ENCODE results near the gene TBC1D5. TPM values are rescaled to one million over a fixed set of nuclear protein-coding genes. Genes with fewer than 3 reads are reported as not detected.
"Not testable (repeated sequence)": the region's sequence is repeated elsewhere in the genome, so short reads cannot be mapped to it uniquely, and the experiment has no call there.

The TBC1D5 gene
- polyA plus RNA-seq, 6 donors from 2014 or later = 54.7 to 83.0 (median 73.6) TPM

DNA sequence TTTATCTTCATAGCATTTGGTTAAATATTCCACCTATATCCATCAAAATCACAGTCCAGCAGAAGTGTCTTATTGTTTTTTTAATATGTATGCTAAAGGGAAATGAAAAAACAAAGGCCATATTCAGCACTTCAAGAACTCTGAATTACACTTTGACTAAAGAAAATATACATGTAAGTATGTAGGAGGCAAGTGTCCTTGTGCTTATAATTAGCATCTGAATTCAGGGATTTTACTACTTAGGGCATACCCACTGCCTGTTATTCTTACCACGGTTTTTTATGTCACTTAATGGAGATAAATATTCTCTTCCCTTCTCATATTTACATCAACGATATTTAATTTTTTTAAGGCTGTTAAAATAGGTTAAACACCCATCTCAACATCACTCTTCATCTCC lies 117.3 kb downstream of the TBC1D5 start:
- no peak overlapping the region for H3K4me3 Mint-ChIP-seq
- ATAC-seq (ENCODE audit: low read depth in 2 of 2) (no peak), DNase-seq (no peak)
- no peaks in the 10 kb centered on the region for H3K9me3 Mint-ChIP-seq
- H3K27me3 Mint-ChIP-seq = no peaks in the 10 kb centered on the region
- H3K36me3 Mint-ChIP-seq = peaks cover 14 to 19% of the 10 kb centered on the region in 2 donors
- peaks cover 10 to 21% (median 16%) of the 10 kb centered on the region in 3 donors for H3K4me1 Mint-ChIP-seq
- H3K27ac Mint-ChIP-seq = peak overlapping the region in 2 of 6 donors; percentile 34 to 45

DNA sequence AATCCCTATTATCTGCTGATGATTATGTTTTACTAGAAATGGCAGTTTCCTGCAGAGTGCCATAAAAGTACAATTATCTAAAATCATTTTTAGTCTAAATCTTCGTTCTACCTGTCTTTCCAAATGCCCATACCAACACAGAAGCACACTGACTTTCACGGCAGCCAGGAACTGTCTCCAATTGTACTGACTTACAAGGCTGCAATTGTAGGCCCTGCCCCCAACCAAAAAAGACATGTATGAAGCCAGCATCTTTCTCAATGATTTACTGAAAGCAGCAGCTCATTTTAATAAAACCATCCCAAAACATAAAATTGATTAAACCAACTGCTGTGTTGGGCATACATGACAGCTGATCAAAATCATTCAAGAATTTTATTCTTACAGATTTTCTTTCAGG lies 119.0 kb downstream of the TBC1D5 start:
- H3K36me3 Mint-ChIP-seq = peaks cover 14 to 19% of the 10 kb centered on the region in 2 donors
- H3K27ac Mint-ChIP-seq = no peak overlapping the region
- no peaks in the 10 kb centered on the region for H3K9me3 Mint-ChIP-seq
- ATAC-seq (ENCODE audit: low read depth in 2 of 2) = no peak
- no peaks in the 10 kb centered on the region for H3K27me3 Mint-ChIP-seq
- peaks cover 10 to 21% (median 16%) of the 10 kb centered on the region in 3 donors for H3K4me1 Mint-ChIP-seq
- H3K4me3 Mint-ChIP-seq = no peak overlapping the region
- no peak for DNase-seq

DNA sequence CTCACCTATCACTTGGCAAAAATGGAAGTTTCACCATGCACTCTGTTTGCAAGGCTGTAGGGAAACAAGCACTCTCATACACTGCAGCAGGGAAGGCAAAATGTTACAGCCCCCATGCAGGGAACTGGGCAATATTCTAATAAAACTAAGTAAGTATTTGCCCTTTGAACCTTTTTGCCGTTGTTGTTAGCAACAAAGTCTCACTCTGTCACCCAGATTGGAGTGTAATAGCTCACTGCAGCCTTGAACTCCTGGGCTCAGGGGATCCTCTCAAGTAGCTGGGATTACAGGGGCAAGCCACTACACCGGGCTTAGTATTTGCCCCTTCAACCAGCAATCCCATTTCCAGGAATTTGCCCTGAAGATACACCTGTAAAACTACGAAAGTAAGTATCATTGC lies 122.5 kb downstream of the TBC1D5 start:
- Mint-ChIP-seq H3K36me3 (peaks cover 25 to 30% of the 10 kb centered on the region in 2 donors), H3K27ac (no peak overlapping the region)

DNA sequence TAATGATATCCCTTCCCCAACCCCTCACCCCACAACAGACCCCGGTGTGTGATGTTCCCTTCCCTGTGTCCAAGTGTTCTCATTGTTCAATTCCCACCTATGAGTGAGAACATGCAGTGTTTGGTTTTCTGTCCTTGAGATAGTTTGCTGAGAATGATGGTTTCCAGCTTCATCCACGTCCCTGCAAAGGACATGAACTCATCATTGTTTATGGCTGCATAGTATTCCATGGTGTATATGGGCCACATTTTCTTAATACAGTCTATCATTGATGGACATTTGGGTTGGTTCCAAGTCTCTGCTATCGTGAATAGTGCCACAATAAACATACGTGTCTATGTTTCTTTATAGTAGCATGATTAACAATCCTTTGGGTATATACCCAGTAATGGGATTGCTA lies 129.4 kb downstream of the TBC1D5 start:
- Mint-ChIP-seq H3K9me3 (peaks cover 3 to 18% (median 12%) of the 10 kb centered on the region in 7 donors), H3K4me1 (peaks cover 12 to 21% (median 14%) of the 10 kb centered on the region in 3 donors), H3K36me3 (peaks cover 9 to 24% of the 10 kb centered on the region in 2 donors)
- DNase-seq; H3K4me3 Mint-ChIP-seq; H3K27ac Mint-ChIP-seq; ATAC-seq (ENCODE audit: low read depth in 2 of 2); H3K27me3 Mint-ChIP-seq: not testable (repeated sequence)

More for the DNA sequence above, 122.5 kb downstream of the TBC1D5 start:
- Mint-ChIP-seq H3K4me1 (peaks cover 0 to 6% (median 0%) of the 10 kb centered on the region in 3 donors), H3K4me3 (no peak overlapping the region), H3K27me3 (no peaks in the 10 kb centered on the region), H3K9me3 (peaks cover 0 to 4% (median 1%) of the 10 kb centered on the region in 7 donors)
- ATAC-seq (ENCODE audit: low read depth in 2 of 2) (no peak), DNase-seq (no peak)

DNA sequence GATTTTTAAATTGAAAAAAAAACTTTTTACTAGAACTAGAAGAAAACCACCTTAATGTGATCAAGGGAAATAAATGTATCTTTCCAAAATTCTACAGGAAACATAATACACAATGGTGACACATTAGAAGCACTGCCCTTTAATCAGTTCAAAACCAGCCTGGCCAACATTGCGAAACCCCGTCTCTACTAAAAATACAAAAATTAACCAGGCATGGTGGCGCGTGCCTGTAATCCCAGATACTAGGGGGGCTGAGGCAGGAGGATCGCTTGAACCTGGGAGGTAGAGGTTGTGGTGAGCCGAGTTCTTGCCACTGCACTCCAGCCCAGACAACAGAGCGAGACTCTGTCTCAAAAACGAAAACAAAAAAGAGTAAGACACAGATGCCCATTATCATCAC lies 134.5 kb downstream of the TBC1D5 start:
- DNase-seq (no peak), ATAC-seq (ENCODE audit: low read depth in 2 of 2) (no peak)
- Mint-ChIP-seq H3K9me3 (peaks cover 0 to 3% (median 0%) of the 10 kb centered on the region in 7 donors), H3K4me3 (no peak overlapping the region), H3K27ac (peak overlapping the region in 2 of 6 donors; percentile 5 to 7), H3K4me1 (peaks cover 21 to 34% (median 26%) of the 10 kb centered on the region in 3 donors), H3K27me3 (no peaks in the 10 kb centered on the region), H3K36me3 (peaks cover 7 to 8% of the 10 kb centered on the region in 2 donors)

DNA sequence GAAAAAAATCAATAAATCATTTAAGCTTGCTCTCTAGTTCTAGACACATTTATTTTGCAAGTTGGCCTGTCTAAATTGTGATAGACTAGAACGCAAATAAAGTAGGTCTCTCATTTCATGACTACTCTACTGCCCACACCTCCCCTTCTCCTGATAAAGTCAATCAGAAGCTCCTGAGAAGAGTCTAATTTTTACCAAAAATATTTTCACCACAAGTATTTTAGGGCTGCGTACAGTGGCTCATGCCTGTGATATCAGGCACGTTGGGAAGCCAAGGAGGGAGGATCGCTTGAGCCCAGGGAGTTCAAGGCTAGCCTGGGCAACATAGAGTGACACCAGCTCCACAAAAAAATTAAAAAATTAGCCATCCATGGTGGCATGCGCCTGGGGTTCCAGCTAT lies 136.5 kb downstream of the TBC1D5 start:
- no peak for DNase-seq
- Mint-ChIP-seq H3K9me3 (peaks cover 0 to 3% (median 0%) of the 10 kb centered on the region in 7 donors), H3K4me1 (peaks cover 21 to 38% (median 29%) of the 10 kb centered on the region in 3 donors), H3K27me3 (no peaks in the 10 kb centered on the region), H3K36me3 (peaks cover 7 to 13% of the 10 kb centered on the region in 2 donors), H3K4me3 (no peak overlapping the region), H3K27ac (peak overlapping the region in 1 of 6 donors; percentile 21)
- ATAC-seq (ENCODE audit: low read depth in 2 of 2) = no peak

DNA sequence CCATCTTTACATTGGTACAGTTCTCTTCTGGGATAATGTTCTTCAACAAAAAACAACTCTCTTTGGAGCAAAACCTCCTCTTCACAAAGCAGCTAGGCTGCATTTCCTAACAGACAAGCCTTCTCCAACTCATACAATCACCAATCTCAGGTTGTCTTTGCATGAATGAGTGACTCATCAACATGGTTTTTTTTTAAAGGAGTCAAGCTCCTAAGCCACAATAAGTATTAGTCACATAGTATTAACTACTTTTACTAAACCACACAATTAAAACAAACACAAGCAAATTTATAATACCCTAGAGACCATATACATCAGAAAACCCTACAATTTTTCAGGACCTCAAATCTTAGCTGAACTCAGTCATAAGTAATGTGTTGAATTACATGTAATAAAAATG lies 137.4 kb downstream of the TBC1D5 start:
- H3K4me1 Mint-ChIP-seq = peaks cover 19 to 32% (median 29%) of the 10 kb centered on the region in 3 donors
- DNase-seq (no peak), ATAC-seq (ENCODE audit: low read depth in 2 of 2) (no peak)
- H3K27ac Mint-ChIP-seq = peak overlapping the region in 1 of 6 donors; percentile 15
- H3K36me3 Mint-ChIP-seq = peaks cover 7 to 13% of the 10 kb centered on the region in 2 donors
- H3K4me3 Mint-ChIP-seq = no peak overlapping the region
- no peaks in the 10 kb centered on the region for H3K27me3 Mint-ChIP-seq
- H3K9me3 Mint-ChIP-seq = peaks cover 0 to 3% (median 0%) of the 10 kb centered on the region in 7 donors

DNA sequence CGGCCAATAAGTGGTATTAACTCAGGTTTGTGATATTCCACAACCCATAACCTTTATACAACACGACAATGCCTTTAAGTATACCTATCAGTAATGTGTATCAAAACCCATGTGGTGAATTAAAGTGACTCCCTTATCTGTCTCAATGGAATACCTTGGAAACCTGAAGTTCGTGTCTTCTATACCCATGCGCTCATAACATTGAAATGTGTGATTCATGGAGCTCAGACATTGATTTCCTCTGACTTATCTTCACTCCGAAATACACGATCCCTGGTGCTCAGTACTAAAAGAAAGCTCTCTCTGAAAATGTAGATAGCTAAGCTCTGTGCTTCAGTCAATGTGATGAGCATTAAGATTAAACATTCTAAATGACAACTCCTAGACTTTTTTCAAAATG lies 140.3 kb downstream of the TBC1D5 start:
- H3K36me3 Mint-ChIP-seq = peaks cover 7 to 21% of the 10 kb centered on the region in 2 donors
- DNase-seq (no peak), ATAC-seq (ENCODE audit: low read depth in 2 of 2) (no peak)
- H3K4me3 Mint-ChIP-seq = no peak overlapping the region
- peaks cover 0 to 4% (median 0%) of the 10 kb centered on the region in 7 donors for H3K9me3 Mint-ChIP-seq
- no peaks in the 10 kb centered on the region for H3K27me3 Mint-ChIP-seq
- no peak overlapping the region for H3K27ac Mint-ChIP-seq
- peaks cover 14 to 35% (median 23%) of the 10 kb centered on the region in 3 donors for H3K4me1 Mint-ChIP-seq

DNA sequence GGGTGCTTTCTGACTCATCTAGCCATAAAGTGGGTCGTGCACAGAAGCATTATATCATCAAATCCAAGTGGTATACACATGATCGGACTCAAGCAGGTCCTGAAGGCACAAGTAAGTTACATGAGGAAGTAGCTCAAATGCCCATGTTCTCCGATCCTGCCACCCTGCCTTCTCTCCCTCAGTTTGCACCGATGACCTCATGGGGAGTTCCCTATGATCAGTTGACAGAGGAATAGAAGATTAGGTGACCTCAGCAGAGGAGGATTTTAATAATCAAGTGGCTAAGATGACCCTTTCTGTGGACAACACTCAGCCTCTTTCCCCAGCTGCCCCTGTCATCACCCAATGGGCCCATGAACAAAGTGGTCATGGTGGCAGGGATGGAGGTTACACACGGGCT lies 149.5 kb downstream of the TBC1D5 start:
- H3K36me3 Mint-ChIP-seq = peaks cover 28 to 35% of the 10 kb centered on the region in 2 donors
- no peaks in the 10 kb centered on the region for H3K27me3 Mint-ChIP-seq

DNA sequence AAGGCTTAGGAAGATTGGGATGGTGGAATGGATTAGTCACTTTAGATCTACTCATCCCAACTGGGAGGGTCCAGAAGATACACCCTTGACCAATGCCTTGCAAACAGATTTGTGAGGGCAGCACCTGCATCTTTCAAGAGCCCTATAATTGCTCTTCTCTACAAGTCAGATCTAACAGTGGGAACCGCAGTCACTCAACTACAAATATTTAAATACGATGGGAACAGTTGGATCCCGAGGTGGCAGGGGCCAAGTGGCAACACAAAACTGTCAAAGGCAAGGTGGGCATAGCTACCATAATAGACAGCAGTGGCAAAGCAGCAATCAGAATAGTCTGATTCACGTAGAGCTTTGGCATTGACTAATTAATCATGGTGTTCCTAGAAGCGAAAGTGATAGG lies 152.0 kb downstream of the TBC1D5 start:
- Mint-ChIP-seq H3K4me3 (no peak overlapping the region), H3K36me3 (peaks cover 28 to 39% of the 10 kb centered on the region in 2 donors), H3K27ac (peak overlapping the region in 1 of 6 donors; percentile 67), H3K4me1 (peaks cover 22 to 49% (median 37%) of the 10 kb centered on the region in 3 donors), H3K9me3 (peaks cover 12 to 28% (median 20%) of the 10 kb centered on the region in 7 donors), H3K27me3 (no peaks in the 10 kb centered on the region)
- DNase-seq (no peak), ATAC-seq (ENCODE audit: low read depth in 2 of 2) (no peak)

More for the DNA sequence above, 149.5 kb downstream of the TBC1D5 start:
- peaks cover 12 to 28% (median 20%) of the 10 kb centered on the region in 7 donors for H3K9me3 Mint-ChIP-seq
- DNase-seq (no peak), ATAC-seq (ENCODE audit: low read depth in 2 of 2) (no peak)
- no peak overlapping the region for H3K4me3 Mint-ChIP-seq
- peaks cover 17 to 45% (median 27%) of the 10 kb centered on the region in 3 donors for H3K4me1 Mint-ChIP-seq
- H3K27ac Mint-ChIP-seq = peak overlapping the region in 3 of 6 donors; percentile 11 to 30 (median 17)

DNA sequence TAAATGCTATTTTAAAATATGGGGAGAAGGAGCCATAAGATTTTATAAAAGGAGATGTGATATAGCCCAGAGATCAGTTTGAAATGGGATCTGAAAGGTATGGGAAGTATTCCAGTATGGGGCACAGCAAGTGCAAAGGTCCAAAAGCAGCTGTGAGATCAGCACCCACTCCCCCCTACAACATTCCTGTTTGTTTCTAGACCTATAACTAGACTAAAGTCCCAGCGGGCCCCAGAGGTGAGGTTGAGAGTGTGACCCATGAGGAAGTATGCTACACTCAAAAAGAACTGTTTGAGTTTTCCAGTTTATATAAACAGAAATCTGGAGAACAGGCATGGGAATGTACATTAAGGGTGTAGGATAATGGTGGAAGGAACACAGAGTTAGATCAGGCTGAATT lies 152.5 kb downstream of the TBC1D5 start:
- DNase-seq (no peak), ATAC-seq (ENCODE audit: low read depth in 2 of 2) (no peak)
- Mint-ChIP-seq H3K36me3 (peaks cover 28 to 39% of the 10 kb centered on the region in 2 donors), H3K4me1 (peaks cover 25 to 52% (median 41%) of the 10 kb centered on the region in 3 donors), H3K9me3 (peaks cover 12 to 28% (median 20%) of the 10 kb centered on the region in 7 donors), H3K4me3 (no peak overlapping the region), H3K27ac (peak overlapping the region in 2 of 6 donors; percentile 0 to 67), H3K27me3 (no peaks in the 10 kb centered on the region)

DNA sequence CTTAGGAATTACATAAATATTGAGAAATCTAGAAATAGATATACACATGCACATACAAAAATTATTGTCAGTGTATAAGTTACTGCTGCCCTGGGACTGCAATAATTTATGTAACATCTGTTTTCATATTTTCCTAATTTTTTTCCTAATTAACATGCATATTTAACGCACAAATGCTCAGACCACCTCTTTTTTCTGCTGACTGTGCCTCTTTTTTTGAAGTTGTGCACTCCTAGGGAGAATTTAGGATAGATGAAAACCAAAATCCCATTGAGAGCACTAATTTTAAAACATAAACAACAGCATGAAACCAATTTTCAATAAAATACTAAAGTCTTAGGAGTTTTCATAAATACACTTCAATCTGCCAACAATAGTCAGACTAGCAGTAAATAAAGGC lies 154.0 kb downstream of the TBC1D5 start:
- peaks cover 25 to 47% (median 38%) of the 10 kb centered on the region in 3 donors for H3K4me1 Mint-ChIP-seq
- no peak for ATAC-seq (ENCODE audit: low read depth in 2 of 2)
- peaks cover 20 to 26% of the 10 kb centered on the region in 2 donors for H3K36me3 Mint-ChIP-seq

DNA sequence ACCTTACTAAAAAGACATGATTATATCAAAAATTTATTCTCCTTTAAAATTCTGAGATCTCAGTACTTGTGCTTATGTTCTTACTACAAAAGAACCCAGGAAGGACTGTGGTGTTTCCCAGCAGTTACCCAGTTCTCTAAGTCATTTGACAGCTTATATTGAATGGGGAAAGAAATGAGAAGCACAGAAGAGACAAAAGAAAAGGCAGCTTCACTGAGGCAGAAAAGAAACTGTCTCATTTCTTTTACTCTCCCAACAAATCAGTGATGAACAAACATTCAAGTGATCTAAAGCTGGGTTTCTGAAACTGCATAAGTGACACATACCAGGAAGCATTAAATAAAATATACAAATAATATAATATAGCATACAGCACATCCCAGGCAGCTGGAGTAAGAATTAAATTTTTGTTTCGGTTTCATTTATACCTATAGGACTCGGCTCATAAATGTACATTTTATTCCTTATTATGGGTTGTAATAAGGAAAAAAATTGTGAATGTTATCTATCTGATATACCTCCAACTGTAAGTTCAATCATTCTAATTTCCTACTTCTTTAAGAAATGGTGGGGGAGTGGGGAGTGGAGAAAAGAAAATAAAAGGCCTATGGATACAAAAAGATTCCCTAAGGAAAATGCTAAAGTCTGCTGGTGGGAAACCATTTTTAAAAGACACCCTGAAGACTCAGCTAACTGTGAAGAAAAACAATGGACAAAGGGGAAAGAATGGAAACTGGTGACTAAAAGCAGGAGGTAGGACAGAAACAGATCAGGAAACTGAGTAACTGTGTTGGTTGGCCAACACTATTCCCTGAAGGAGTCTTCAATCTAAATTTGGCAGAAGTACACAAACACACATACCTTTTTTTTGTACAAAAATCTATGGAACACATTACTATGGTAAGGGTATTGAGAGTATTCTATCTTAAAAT lies 156.8 kb downstream of the TBC1D5 start:
- H3K9me3 Mint-ChIP-seq = peaks cover 9 to 15% (median 12%) of the 10 kb centered on the region in 7 donors
- H3K27ac Mint-ChIP-seq = peak overlapping the region in 4 of 6 donors; percentile 6 to 63 (median 28)
- no peaks in the 10 kb centered on the region for H3K27me3 Mint-ChIP-seq
- no peak overlapping the region for H3K4me3 Mint-ChIP-seq
- DNase-seq (no peak), ATAC-seq (ENCODE audit: low read depth in 2 of 2) (no peak)
- peaks cover 18 to 23% of the 10 kb centered on the region in 2 donors for H3K36me3 Mint-ChIP-seq
- peaks cover 22 to 43% (median 39%) of the 10 kb centered on the region in 3 donors for H3K4me1 Mint-ChIP-seq

More for the DNA sequence above, 154.0 kb downstream of the TBC1D5 start:
- no peak for DNase-seq
- H3K4me3 Mint-ChIP-seq = no peak overlapping the region
- peak overlapping the region in 2 of 6 donors; percentile 53 to 56 for H3K27ac Mint-ChIP-seq
- H3K27me3 Mint-ChIP-seq = no peaks in the 10 kb centered on the region
- peaks cover 9 to 28% (median 20%) of the 10 kb centered on the region in 7 donors for H3K9me3 Mint-ChIP-seq

Data from naive B cell (primary cell).